Dermis blood vessel endothelial cell (primary cell): ENCODE measurements around the gene NEUROD2. TPM values are rescaled to one million over a fixed set of nuclear protein-coding genes. Genes with fewer than 3 reads are reported as not detected.

Experiments
- DNase-seq: peaks from one replicate; pipeline ENCODE4 v3.0.0; 2010
- total RNA-seq: library from RNA; depleted of rRNA; stranded (reverse); fragments of >200 nt; gene quantifications from 2 replicates; pipeline ENCODE4 v1.2.3, GENCODE V29; 2014

NEUROD2 gene
- total RNA-seq, 1 donor from 2014 or later = not detected

GRCh38 chr17:39618246-39618913 is 10.7 kb upstream of the NEUROD2 start:
- peak; percentile 34 for DNase-seq

- peak; percentile 76 for DNase-seq
Observed at GRCh38 chr17:39617446-39618245, 9.9 kb upstream of the NEUROD2 start.

GRCh38 chr17:39617100-39617445 is 9.4 kb upstream of the NEUROD2 start:
- DNase-seq = no peak

GRCh38 chr17:39615434-39615833 is 7.7 kb upstream of the NEUROD2 start:
- DNase-seq = no peak

GRCh38 chr17:39614545-39615157 is 6.9 kb upstream of the NEUROD2 start:
- no peak for DNase-seq

GRCh38 chr17:39612935-39613464 is 5.3 kb upstream of the NEUROD2 start:
- no peak for DNase-seq

GRCh38 chr17:39612291-39612894 is 4.7 kb upstream of the NEUROD2 start:
- no peak for DNase-seq

GRCh38 chr17:39611401-39612112 is 3.8 kb upstream of the NEUROD2 start:
- no peak for DNase-seq

- no peak for DNase-seq
Observed at GRCh38 chr17:39609416-39610025, 1.8 kb upstream of the NEUROD2 start.

GRCh38 chr17:39608142-39608981 is 642 bp upstream of the NEUROD2 start:
- DNase-seq = no peak

- DNase-seq = no peak
Observed at GRCh38 chr17:39607057-39607850, 466 bp downstream of the NEUROD2 start.

GRCh38 chr17:39606434-39607056 is 1.2 kb downstream of the NEUROD2 start:
- no peak for DNase-seq

- peak; percentile 23 for DNase-seq
Observed at GRCh38 chr17:39605492-39606433, 2.0 kb downstream of the NEUROD2 start.

GRCh38 chr17:39604911-39605491 is 2.7 kb downstream of the NEUROD2 start:
- DNase-seq = no peak

- no peak for DNase-seq
Observed at GRCh38 chr17:39603304-39604016, 4.3 kb downstream of the NEUROD2 start.

GRCh38 chr17:39602533-39603303 is 5.0 kb downstream of the NEUROD2 start:
- DNase-seq = no peak
